Loucy (cell line): ENCODE measurements around the gene PRDM10.

Source experiments
- H2AFZ ChIP-seq: fragments of 200-600 bp; sonication (generic); 2 replicates; pipeline ENCODE4 v1.6.0; 2016; ENCODE audit warnings: antibody characterized with exemption, mild to moderate bottlenecking, low read length, moderate library complexity
- H3F3A ChIP-seq: fragments of 200-600 bp; 2 replicates; pipeline ENCODE4 v1.6.0; 2016; ENCODE audit warnings: antibody characterized with exemption, low read depth, mild to moderate bottlenecking
- H3K27me3 ChIP-seq: fragments of 200-600 bp; sonication (generic); 2 replicates; pipeline ENCODE4 v1.6.1; 2014; ENCODE audit warnings: low read length, mild to moderate bottlenecking; ENCODE audit not compliant: insufficient read depth, poor library complexity, severe bottlenecking
- H3K36me3 ChIP-seq: fragments of 200-600 bp; sonication (generic); 2 replicates; pipeline ENCODE4 v1.6.1; 2016; ENCODE audit warnings: low read length; ENCODE audit not compliant: insufficient read depth
- H3K4me1 ChIP-seq: fragments of 200-600 bp; sonication (generic); 2 replicates; pipeline ENCODE4 v1.5.1; 2014; ENCODE audit warnings: low read length, mild to moderate bottlenecking; ENCODE audit not compliant: insufficient read depth, poor library complexity, severe bottlenecking
- H3K4me2 ChIP-seq: fragments of 200-600 bp; sonication (generic); 2 replicates; pipeline ENCODE4 v1.6.0; 2014; ENCODE audit warnings: antibody characterized with exemption, low read length, low read depth, mild to moderate bottlenecking; ENCODE audit not compliant: poor library complexity, severe bottlenecking
- H3K4me3 ChIP-seq: fragments of 200-600 bp; sonication (generic); 2 replicates; pipeline ENCODE4 v1.5.1; 2014; ENCODE audit warnings: low read length, mild to moderate bottlenecking, mixed read lengths; ENCODE audit not compliant: poor library complexity, severe bottlenecking
- H3K79me2 ChIP-seq: fragments of 200-600 bp; sonication (generic); 2 replicates; pipeline ENCODE4 v1.6.1; 2014; ENCODE audit warnings: low read length; ENCODE audit not compliant: insufficient read depth
- H3K9ac ChIP-seq: fragments of 200-600 bp; sonication (generic); 2 replicates; pipeline ENCODE4 v1.6.0; 2014; ENCODE audit warnings: mild to moderate bottlenecking, low read depth, low read length, moderate library complexity; ENCODE audit not compliant: poor library complexity, severe bottlenecking
- H3K9me2 ChIP-seq: fragments of 200-600 bp; sonication (generic); replicated peaks from 2 replicates; pipeline ENCODE4 v1.6.1; 2016; ENCODE audit warnings: low read depth, low read length, mixed read lengths
- H3K9me3 ChIP-seq: fragments of 200-600 bp; sonication (generic); 2 replicates; pipeline ENCODE4 v1.6.1; 2014; ENCODE audit warnings: mild to moderate bottlenecking, antibody characterized with exemption, low read length, low read depth; ENCODE audit not compliant: insufficient read depth
- H4K20me1 ChIP-seq: fragments of 200-600 bp; sonication (generic); 2 replicates; pipeline ENCODE4 v1.6.0; 2014; ENCODE audit warnings: antibody characterized with exemption, low read length, mild to moderate bottlenecking; ENCODE audit not compliant: insufficient read depth, poor library complexity, severe bottlenecking
- CTCF ChIP-seq: fragments of 200-600 bp; sonication (generic); conservative IDR thresholded peaks from 2 replicates; pipeline ENCODE4 v1.5.1; 2014; ENCODE audit warnings: mild to moderate bottlenecking, antibody characterized with exemption, low read length
- EZH2phosphoT487 ChIP-seq: fragments of 200-600 bp; IDR thresholded peaks from 2 replicates; pipeline ENCODE4 v1.6.1; 2018; ENCODE audit warnings: antibody characterized with exemption, mild to moderate bottlenecking, moderate library complexity, borderline replicate concordance

The PRDM10 gene

GRCh38 chr11:129895126-129896041 lies 107.3 kb downstream of the PRDM10 start, which contains the start of gene NFRKB:
Gene NFRKB (minus strand): TSS chr11:129895578. CDS start chr11:129892849, 2,729 bp downstream.
- Histone ChIP-seq H3K27me3 (peaks cover 3% of the 10 kb centered on the region), H2AFZ (peak within 1 kb of the TSS; percentile 91), H3K4me2 (peak within 1 kb of the TSS; percentile 97), H3K4me3 (peak within 1 kb of the TSS; percentile 100), H3K9me2 (no peaks in the 10 kb centered on the region), H3K9me3 (no peaks in the 10 kb centered on the region), H3K79me2 (peaks cover 48% of the 10 kb centered on the region), H3K4me1 (peaks cover 45% of the 10 kb centered on the region), H3K36me3 (no peaks in the 10 kb centered on the region; the same call in 1 of the 2 replicates), H3K9ac (peak within 1 kb of the TSS; percentile 90), H3F3A (no peaks in the 10 kb centered on the region), H4K20me1 (peaks cover 17% of the 10 kb centered on the region)
- TF ChIP-seq CTCF (no peak), EZH2phosphoT487 (no peak)

GRCh38 chr11:129894278-129895125 lies 108.1 kb downstream of the PRDM10 start:
- peaks cover 3% of the 10 kb centered on the region for H3K27me3 ChIP-seq
- H3F3A ChIP-seq, result no peaks in the 10 kb centered on the region
- no peak for TF ChIP-seq CTCF
- TF ChIP-seq EZH2phosphoT487, result no peak
- peak overlapping the region; percentile 100 for H3K4me3 ChIP-seq
- peak overlapping the region; percentile 97 for H3K4me2 ChIP-seq
- H2AFZ ChIP-seq, result peak overlapping the region; percentile 87
- H3K36me3 ChIP-seq, result no peaks in the 10 kb centered on the region; the same call in 1 of the 2 replicates
- no peaks in the 10 kb centered on the region for H3K9me2 ChIP-seq
- H3K9me3 ChIP-seq, result no peaks in the 10 kb centered on the region
- peaks cover 54% of the 10 kb centered on the region for H3K4me1 ChIP-seq
- peaks cover 57% of the 10 kb centered on the region for H3K79me2 ChIP-seq
- H3K9ac ChIP-seq, result peak overlapping the region; percentile 90
- H4K20me1 ChIP-seq, result peaks cover 17% of the 10 kb centered on the region

- Histone ChIP-seq H3K9me2 (no peaks in the 10 kb centered on the region), H4K20me1 (peaks cover under 1% of the 10 kb centered on the region), H3K9me3 (no peaks in the 10 kb centered on the region), H3K9ac (peak overlapping the region; percentile 56), H3K4me1 (peaks cover 68% of the 10 kb centered on the region), H3K79me2 (peaks cover 67% of the 10 kb centered on the region), H2AFZ (no peak overlapping the region), H3K4me3 (peak overlapping the region; percentile 61), H3K4me2 (peak overlapping the region; percentile 97), H3K36me3 (peaks cover 41% of the 10 kb centered on the region), H3K27me3 (no peaks in the 10 kb centered on the region), H3F3A (peaks cover 15% of the 10 kb centered on the region; the same call in 1 of the 2 replicates)
- no peak for TF ChIP-seq CTCF
- no peak for TF ChIP-seq EZH2phosphoT487
These were observed 114.2 kb downstream of the PRDM10 start for GRCh38 chr11:129888451-129888850.
